Stimulated activated CD4-positive, alpha-beta T cell treated with anti-CD3 and anti-CD28 coated beads, Interleukin-2, amount 100 ng/mL, for 24 hours (primary cell): ENCODE data around the gene AJM1.
A peak's percentile ranks its signal among the peaks of the same experiment; 100 is the strongest.
"Not testable (repeated sequence)": the region's sequence is repeated elsewhere in the genome, so short reads cannot be mapped to it uniquely, and the experiment has no call there.

Experiments used
- DNase-seq, 2 donors: peaks; one replicate each; pipeline ENCODE4 v3.0.0-alpha.2; 2020

Gene AJM1

DNA sequence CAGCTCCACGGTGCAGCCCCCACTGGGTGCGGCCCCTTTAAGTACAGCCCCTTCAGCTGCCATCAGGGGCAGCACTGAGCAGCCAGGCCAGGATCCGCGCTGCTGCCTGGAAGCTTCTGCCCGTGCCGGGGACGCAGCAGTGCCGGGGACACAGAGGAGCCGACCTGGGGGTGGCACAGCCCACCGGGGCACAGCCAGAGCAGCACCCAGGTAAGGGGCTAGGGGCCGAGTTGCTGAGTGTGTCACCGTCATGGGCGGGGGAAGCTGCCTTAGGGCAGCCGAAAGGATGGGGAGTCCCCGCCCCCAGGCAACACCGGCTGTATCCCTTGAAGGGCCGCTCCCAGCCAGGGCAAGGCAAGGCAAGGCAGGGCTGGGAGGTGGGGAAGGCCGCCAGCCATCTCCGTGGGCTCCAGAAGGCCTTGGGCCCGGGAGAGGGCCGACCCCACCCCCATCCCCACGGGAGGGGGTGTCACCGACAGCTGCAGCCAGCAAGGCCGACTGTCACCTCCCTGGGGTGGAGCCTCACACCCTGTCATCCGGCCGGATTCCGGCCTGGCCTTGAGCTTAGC is at the start of gene AJM1:
Gene AJM1 (plus strand): TSS at position 99 of the 569 bp plus-strand sequence. CDS start 1,937 bp downstream, outside the sequence.
- DNase-seq, result peak; percentile 82 to 84

DNA sequence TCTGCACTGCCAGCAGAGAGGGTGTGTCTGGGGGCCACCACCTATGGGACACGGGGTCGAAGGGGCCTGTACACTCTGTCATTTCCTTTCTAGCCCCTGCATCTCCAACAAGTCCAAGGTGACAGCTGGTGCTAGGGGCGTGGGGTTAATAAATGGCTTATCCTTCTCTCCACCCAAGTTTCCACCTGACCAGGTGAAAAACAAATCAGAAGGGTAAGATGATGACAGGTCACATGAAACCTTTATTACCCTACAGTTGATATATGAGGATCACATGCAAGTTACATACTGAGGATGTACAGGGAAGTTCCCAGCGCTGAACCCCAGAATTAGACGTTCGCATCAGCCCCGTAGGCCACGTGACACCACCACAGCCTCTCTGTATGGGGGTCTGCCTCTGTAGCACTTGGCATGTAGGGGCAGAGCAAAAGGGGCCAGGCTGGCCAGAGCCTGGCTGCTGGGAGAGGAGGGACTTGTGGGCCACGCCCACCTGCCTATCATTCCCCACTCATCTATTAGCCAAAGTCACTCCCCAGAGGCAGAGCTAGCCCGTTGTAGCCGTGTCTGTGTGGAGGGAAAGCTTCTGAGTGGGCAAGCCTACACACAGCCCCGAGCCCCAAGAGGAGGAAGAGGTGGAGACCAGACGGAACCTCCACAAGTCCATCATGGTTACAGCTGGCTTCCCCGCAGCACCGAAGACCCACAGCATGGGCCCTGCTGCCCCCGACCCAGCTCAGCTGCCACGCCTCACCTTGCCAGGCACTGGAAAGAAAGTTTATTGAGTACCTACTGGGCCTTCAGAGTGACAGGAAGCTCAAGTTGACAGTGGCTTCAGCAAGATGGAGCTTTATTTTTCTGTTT is 49.0 kb upstream of the AJM1 start:
- DNase-seq, result no peak

DNA sequence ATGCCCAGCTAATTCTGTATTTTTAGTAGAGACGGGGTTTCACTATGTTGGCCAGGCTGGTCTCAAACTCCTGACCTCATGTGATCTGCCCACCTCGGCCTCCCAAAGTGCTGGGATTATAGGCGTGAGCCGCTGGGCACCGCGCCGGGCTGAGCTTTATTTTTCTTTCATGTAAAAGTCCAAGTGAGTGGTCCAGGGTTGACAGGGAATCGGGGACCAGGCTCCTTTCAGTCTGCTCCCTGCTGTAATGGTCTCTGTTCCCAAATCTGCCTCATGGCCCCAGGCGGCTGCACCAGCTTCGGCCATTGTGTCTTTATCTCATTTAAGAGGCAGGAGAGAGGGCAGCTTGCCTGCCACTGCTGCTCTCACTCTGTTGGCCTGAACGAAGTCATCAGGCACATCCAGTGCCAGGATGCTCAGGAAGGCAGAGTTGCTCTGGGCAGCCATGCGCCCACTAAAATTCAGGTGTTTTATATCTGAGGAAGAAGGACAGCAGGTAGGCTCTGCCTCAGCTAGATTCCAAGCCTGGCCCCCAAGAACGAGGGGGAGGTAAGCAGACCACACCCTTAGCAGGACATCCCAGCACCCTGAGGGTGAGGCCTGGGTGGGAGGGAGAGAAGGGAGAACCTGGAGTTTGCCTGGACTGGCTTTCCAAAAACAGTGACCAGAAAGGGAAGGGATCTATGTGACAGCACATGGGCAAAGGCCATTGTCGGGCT is 47.8 kb upstream of the AJM1 start:
- DNase-seq, result no peak

DNA sequence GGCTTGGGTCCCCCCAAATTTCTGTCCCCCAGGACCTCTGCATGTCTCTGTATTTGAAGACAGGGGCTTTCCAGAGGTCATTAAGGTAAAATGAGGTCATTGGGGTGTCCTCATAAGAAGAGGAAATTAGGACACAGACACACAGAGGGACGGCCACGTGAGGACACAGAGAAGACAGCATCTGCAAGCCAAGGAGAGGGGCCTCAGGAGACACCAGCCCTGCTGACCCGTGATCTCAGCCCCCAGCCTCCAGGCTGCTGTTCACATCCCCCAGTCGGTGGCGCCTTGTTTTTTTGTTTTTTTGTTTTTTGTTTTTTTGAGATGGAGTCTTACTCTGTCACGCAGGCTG is 47.3 kb upstream of the AJM1 start:
- no peak for DNase-seq

- DNase-seq, result no peak
Observed at GRCh38 chr9:136796238-136796774, 46.0 kb upstream of the AJM1 start, which contains the start of gene CCDC183. CCDC183 (plus strand) TSS chr9:136796338; CDS start chr9:136796398, 60 bp downstream.

GRCh38 chr9:136796775-136797347 is 45.4 kb upstream of the AJM1 start:
- not testable (repeated sequence) for DNase-seq

DNA sequence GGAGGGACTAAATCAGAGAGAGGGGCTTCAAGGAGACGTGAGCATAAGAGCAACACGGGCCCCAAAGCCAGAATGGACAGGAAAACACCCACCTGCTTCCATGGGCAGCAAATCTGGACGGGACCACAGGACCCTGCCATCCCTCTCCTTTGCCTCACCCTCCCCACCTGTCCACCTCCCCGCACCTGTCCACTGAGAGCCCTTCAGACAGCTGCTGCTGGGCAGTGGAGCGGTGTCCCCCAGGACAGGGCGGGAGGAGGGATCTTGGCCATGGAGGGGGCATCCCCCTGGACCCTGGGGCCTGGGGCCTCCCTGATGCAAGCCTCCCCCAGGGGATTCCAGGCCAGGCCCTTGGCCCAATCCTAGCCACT is 43.6 kb upstream of the AJM1 start:
- DNase-seq, result no peak

- DNase-seq, result no peak
Observed at GRCh38 chr9:136799079-136799853, 43.0 kb upstream of the AJM1 start.

- peak; percentile 89 to 90 for DNase-seq
Observed at GRCh38 chr9:136799854-136800657, 42.2 kb upstream of the AJM1 start.

DNA sequence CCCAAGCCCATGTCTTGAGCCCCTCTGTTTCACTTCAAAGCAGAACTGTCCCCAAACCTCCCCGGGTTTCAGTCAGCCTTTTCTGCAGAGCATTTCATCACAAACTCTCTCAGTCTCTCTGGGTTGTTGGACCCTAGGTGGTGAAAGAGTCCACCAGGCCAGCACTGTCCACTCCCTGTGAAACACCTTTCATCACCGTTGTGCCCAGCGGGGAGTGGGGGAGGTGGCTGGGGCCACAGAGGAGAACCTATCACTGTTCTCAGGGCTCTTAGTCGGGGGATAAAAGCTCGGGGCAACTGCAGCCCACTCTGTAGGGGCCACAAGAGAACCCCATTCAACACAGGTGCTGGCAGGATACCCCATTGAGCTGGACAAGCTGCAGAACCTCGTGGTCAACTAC is 40.0 kb upstream of the AJM1 start:
- DNase-seq, result no peak

GRCh38 chr9:136803009-136803550 is 39.2 kb upstream of the AJM1 start:
- not testable (repeated sequence) for DNase-seq

DNA sequence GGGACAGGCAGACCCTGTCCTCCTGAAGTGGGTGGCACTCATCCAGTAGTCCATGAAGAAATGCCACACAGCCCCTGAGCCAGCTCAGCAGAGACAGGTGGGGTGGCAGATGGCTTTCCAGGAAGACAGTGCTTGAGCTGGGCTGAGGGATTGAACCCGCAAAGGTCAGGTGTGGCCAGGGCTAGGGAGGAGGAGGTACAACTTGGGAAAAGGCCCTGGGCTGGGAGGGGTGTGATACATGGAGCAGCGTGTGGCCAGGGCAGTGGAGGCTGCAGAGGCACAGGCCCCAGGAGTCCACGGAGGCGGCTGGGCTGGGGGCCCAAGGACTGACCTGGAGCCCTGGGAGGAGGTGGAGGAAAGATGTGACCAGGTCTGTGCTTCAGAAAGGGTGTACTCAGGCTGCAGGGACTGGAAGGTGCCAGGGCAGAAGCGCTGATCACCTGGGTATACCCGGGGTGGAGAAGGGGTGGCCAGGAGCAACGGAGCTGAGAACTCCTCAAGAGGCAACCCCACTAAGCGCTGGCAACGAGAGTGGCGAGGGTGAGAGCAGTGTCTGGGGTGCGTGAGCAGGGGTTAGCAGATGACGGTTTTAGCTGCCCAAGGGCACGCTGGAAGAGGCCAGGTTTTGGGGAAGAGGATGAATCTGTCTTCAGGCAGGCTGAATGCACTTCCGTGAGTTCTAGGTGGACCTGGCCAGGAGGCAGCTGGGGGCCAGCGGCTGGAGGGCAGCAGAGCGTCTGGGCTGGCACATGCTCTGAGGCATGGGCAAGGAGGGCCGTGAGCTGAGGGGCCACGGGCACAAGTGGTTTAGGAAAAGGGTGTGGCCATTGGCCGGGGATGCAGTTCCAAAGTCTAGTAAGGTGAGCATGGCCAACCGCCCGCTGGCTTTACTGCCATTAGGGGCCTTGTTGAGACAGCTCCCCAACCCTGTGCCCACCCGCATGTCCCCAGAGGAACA is 38.4 kb upstream of the AJM1 start:
- no peak for DNase-seq

DNA sequence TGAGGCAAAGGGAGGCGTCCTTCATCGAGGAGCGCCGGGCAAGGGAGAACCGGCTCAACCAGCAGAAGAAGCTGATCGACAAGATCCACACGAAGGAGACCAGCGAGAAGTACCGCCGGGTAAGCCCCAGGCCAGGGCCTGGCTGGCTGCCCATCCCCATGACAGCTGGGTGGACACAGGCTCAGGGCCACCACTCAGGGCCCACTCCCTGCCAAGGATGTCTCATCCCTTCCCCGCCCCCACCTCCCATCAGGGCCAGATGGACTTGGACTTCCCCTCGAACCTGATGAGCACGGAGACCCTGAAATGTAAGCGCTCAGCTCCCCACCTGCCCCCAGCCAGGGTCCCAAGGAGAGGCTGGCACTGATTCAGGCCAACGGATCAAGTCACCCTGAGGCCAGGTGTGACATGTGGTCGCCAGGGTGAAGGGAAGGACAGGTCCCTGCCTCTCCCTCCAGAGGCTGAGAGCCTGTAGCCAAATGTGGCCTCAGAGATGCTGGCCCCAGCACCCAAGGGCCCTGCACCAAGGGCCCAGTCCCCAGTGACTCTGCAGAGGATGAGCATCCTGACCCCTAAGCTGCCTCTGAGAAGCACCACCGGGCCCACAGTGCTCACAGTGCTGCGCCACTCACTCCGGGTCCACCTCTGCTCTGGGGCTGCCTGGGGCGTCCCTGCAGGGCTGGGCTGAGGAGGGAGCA is 37.6 kb upstream of the AJM1 start:
- DNase-seq, result no peak

DNA sequence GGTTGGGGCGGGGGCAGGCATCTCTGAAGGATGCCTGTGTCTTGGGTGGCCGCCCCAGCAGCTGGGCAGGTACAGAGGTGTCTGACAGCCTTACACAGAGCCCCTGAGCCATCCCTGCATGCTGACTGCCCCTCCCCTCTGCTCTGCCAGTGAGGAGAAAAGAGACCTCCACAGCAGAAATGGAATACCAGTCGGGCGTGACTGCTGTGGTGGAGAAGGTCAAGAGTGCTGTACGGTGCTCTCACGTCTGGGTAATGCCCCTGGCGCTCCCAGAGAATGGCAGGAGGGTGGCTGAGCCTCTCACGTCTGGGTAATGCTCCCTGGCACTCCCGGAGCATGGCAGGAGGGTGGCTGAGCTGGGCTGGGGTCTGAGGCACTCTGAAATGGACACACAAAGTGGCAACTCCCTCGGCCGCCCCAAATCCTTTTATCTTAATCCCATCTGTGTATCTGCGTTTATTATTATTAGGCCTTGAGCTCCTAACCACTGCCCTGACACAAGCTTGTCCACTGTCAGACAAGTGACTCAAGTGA is 37.0 kb upstream of the AJM1 start:
- DNase-seq, result no peak

DNA sequence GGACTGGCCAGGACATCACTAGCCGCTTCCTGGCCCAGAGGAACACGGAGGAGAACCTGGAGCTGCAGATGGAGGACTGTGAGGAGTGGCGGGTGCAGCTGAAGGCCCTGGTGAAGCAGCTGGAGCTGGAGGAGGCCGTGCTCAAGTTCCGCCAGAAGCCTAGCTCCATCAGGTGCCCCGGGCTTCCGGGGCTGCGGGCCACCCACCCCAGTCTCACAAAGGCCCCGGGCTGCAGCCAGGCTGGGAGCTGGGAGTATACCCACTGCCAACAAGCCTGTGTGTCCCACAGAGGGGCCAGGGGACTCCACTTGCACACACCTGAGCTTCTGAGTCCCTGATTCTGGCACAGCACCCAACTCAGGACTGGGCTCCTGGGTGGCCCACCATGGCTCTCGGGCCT is 36.2 kb upstream of the AJM1 start:
- DNase-seq, result no peak

- no peak for DNase-seq
Observed at GRCh38 chr9:136806631-136807201, 35.6 kb upstream of the AJM1 start.

DNA sequence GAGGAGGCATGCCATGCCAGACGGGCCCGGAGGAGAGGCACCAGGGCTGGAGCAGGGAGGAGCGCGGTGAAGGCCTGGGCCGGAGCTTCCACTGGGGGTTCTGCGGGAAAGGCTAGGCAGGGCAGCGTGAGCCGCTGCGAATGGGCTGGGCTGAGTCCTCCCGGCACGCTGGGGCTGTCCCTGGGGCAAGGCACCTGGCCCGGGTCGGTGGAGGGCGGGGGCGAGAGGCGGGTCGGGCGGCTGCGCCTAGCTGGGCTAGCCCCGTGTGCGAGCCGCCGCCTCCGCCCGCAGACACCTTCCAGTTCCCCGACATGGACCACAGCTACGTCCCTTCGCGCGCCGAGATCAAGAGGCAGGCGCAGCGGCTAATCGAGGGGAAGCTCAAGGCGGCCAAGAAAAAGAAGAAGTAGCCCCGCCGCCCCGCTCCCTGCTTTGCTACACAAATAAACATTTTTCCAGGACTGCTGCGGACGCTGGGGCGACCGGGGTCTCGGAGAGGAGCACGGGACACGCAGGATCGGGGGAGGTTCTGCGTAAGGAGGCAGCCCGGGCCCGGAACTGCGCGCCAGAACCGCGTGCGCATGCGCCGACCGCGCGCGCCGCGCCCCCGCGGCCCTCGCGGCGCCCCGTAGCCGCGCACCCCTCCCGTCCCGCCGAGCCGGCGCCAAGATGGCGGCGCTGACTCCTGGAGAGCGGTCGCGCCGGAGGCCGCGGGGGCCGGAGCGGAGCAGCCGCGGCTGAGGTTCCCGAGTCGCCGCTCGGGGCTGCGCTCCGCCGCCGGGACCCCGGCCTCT is 34.8 kb upstream of the AJM1 start, which contains the start of gene RABL6:
Gene RABL6 (plus strand): TSS at position 668 of the 794 bp plus-strand sequence. CDS start 249 bp downstream, outside the sequence.
- DNase-seq, result peak; percentile 82 to 83
